Adipose tissue (tissue), 3 donors: ENCODE measurements around the gene FSTL5. TPM values are rescaled to one million over a fixed set of nuclear protein-coding genes. Genes with fewer than 3 reads are reported as not detected.

ENCODE experiments used
- H3K27ac ChIP-seq: one replicate; pipeline ENCODE4 v1.5.1; 2013; ENCODE audit warnings: low read depth, low read length
- WGBS, 3 donors: extraction: QIAGEN DNeasy Blood & Tissue Kit; methylation state at CpG; one replicate each; pipeline ENCODE4 v1.1.7; 2013; 5-methylcytosine and 5-hydroxymethylcytosine counted together
- polyA plus RNA-seq, 3 donors: library from polyadenylated mRNA; stranded (reverse); fragments of 200-250 nt; gene quantifications; one replicate each; pipeline ENCODE4 v1.2.3, GENCODE V29; 2013
- donor health status: healthy with polysubstance abuse.
- donor health status: Bipolar disorder and iron deficiency.
- donor health status: healthy.

FSTL5 gene
- polyA plus RNA-seq, 3 donors: 0.09 TPM; not detected in 2

DNA sequence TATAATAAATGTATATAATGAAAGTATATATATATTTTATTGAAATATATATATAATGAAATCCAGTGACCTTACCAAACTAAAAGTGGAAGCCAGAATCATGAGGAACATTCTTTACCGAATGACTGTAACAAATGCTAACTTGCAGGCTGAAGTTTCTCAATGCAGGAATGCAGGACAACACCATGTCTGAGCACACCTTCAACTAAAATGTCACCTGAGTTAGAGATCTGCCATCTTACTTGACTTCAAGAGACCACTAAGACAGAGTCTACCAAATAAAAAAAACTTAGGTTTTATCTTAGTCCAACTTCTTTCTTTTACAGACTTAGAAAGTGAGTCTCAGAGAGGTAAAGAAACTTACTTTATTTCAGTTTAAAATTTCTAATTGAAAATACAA lies 176.2 kb downstream of the FSTL5 start:
- WGBS, 3 donors: 69 to 97% (median 78%) methylated on average over 1 of the region's 1 CpG
- no peak overlapping the region for H3K27ac ChIP-seq

DNA sequence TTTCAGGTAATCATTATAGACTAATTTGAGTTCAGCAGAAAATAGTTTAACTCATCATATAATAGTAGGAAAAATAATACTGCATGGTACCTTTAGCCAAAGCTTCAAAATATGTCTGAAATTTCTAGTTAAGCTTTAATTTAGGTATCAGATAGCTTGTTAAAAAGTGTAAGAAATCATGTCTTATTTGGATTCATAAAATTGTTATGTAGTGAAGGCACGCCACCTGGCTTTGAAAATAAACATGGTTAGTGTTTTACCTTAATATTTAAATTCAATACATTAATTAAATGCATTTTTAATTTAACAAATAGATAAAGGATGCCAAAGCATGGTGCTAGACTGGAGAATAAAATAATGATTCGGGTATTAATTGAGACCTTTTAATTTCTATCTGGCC lies 211.4 kb downstream of the FSTL5 start:
- WGBS, 3 donors: 48 to 62% (median 60%) methylated on average over 2 of the region's 2 CpGs
- H3K27ac ChIP-seq: no peak overlapping the region

DNA sequence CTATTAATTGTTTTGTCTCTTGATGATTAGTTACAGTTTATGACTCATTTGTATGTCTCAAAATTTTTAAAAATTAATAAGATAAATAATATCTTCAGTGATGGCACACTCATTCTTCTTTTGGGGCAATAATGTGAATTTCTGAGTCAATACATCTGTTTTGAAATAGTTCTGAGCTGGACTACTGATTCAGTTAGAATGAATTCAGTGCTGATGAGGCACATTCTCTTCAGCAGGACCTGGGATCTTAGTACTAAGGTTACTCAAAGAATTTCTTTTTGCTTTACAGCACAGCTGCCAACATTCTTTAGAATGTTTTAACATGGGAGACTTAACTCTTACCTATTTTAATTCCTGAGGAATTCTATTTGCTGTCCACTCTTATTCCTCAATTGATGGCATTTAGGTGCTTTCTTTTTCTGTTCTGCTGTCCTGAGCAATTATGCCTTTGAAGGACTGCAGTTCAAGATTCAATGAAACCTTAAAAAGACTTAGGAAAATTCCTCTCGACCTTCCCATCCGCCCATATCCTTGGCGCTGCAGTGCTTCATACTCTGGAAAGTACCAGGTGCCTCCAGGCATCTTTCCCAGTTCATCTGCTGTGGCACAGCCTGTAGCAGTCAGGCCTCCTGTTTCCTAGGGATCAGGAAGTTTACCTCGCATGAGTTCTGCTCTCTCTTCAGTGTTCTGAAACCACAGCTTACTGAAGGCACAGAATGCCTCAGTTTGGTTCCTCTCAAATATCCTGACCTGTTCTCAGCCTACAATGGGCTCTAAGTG lies 213.7 kb downstream of the FSTL5 start:
- WGBS, 3 donors: 69 to 78% (median 70%) methylated on average over 4 of the region's 4 CpGs
- no peak overlapping the region for H3K27ac ChIP-seq

DNA sequence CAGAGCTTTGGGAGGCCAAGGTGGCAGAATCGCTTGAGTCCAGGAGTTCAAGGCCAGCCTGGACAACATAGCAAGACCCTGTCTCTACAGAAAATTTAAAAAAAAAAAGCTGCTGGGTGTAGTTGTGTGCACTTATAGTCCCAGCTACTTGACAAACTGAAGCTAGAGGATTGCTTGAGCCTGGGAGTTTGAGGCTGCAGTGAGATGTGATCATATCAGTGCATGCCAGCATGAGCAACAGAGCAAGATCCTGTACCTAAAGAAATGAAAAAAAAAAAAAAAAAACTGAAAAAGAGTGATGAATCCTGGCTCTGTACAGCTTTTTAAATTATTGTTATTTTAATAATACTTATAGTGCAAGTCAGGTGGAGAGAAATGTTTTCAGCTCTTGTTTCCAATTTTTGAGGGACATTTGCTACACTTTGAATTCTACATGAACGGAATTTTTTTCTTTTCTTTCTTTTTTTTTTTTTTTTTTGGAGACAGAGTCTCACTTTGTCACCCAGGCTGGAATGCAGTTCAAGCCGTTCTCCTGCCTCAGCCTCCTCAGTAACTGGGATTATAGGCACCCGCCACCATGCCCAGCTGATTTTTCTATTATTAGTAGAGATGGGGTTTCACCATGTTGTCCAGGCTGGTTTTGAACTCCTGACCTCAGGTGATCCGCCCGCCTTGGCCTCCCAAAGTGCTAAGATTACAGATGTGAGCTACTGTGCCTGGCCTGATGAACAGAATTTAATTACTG lies 215.6 kb downstream of the FSTL5 start:
- H3K27ac ChIP-seq: no peak overlapping the region
- WGBS, 3 donors: 84 to 92% (median 91%) methylated on average over 6 of the region's 6 CpGs

DNA sequence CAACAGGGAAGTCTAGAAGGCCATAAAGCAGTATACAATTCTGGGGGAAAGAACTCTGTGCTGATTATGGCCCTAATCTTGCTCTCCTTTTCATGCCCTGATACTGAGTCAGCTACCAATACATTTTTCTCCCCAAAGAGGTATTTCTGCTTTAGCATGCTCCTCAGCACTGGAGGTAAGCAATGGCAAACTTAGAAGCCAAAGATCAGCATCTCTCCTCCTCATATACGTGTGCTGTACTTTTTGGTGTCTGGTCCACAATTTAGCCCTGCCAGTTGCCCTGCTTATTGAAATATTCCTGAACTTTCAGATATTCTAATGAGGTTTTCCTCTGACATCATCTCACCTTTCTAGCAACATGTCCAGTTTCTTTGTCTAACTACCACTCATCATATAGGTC lies 226.2 kb downstream of the FSTL5 start:
- WGBS, 3 donors: 85 to 93% (median 87%) methylated on average over 1 of the region's 1 CpG
- H3K27ac ChIP-seq: no peak overlapping the region

DNA sequence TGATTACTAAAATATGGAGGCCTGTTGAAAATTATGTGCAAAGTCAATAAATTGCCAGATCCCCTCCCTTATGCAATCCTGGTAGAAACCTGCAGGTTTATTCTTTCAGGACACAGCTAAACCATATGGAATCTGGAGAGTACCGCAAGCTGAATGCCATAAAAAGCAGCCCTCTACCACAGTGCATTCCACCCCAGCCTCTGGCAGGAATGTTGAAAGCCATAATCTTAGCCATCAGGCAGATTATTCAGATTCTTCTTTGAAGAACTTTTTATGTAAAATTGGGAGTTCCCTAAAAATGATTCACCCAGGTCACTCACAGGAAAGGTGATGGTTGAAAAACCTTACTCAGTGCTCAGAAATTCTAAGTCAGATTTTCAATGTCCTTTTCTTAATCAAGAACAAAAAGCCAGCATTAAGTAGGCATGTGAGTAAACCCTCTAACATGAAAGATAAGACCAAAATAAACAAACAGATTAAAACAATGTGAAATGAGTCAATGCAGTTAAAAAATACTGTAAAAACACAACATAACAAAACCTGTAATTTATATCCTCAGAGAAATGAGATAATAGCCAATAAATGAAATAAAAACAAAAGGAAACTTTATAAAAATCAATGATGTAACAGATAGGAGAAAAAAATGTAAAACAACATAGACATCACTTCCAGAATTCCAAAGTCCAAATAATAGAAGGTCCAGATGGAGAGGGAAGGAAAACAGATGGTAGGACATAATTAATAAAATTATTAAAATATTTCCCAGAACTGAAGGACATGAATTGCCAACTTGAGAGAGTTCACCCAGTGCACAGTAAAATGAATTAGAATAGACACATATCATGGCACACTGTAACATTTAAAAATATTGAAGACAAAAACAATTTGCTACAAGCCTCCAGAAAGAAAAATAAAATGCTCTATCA lies 226.9 kb downstream of the FSTL5 start:
- H3K27ac ChIP-seq: no peak overlapping the region
- 56 to 82% (median 73%) methylated on average over 1 of the region's 1 CpG for WGBS, 3 donors

DNA sequence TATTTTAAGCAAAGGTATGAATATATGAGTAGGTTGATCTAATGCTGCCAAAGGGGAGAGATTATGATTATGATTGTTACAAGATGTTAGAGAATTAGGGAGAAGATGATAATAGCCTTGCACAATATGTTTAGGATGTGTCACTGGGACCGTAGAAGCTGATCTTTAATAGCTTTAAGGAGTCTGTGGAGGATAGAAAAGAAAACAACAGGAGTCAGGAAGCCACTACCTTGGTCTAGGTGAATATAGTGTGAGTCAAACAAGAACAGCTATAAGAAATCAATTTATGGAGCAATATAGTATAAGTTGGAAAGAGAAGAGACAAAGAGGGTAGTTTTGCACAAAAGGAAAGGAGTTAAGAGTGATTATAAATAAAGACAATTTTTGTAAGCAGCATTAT lies 232.7 kb downstream of the FSTL5 start:
- no peak overlapping the region for H3K27ac ChIP-seq
- WGBS, 3 donors: 50 to 68% (median 61%) methylated on average over 1 of the region's 1 CpG

DNA sequence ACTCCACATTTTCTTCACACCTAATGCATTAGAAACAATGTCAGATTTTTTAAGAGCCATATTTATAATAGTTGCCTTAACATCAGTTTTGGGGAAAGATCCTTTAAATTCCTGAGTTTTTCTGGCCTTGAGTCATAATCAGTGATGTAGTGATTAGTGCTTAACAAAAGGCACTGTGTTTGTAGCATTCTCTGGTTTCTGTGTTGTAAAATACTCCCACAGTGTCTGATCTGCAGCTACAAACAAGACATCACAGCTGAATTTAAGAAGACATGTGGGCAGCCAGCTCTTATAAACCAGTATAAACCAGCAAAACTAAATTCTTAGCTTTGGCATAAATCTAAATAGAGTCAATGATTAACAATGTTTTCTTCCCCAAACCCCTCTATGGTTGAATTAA lies 233.8 kb downstream of the FSTL5 start:
- no peak overlapping the region for H3K27ac ChIP-seq

DNA sequence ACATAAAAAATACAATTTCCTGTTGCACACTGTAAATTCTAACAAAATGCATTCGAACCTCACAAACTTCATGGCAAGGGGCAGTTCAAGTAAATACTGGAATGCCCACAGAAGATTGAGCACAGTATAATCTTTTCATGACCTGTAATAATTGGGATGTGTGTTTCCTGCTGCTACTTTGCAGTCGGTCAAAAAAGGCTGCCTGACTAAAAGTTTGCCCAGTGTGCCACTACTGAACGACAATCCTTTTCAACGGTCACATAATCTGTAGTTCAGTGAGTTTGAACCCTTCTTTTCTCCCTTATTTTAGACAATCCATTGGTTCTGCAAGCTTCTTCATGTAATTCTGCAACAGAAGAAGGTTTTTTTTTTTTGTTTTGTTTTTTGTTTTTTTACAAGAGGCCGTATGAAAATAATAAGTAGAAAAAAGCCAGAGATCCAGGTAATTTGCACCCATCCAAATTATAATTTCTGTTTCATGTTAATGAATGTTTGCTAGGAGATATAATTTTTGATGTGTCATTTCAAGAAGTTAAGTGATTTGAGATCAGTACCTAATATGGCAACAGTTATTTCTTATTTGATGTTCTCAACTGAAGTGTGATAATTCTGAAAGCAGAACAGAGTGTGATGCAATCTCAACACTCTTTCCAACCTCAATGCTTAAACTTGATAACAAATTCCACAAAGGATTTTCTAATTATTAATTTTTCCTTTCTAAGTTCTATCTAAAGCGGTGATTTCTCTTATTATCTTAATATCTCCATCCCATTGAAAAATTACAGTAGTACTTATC lies 237.6 kb downstream of the FSTL5 start:
- 71 to 78% (median 74%) methylated on average over 6 of the region's 6 CpGs for WGBS, 3 donors

DNA sequence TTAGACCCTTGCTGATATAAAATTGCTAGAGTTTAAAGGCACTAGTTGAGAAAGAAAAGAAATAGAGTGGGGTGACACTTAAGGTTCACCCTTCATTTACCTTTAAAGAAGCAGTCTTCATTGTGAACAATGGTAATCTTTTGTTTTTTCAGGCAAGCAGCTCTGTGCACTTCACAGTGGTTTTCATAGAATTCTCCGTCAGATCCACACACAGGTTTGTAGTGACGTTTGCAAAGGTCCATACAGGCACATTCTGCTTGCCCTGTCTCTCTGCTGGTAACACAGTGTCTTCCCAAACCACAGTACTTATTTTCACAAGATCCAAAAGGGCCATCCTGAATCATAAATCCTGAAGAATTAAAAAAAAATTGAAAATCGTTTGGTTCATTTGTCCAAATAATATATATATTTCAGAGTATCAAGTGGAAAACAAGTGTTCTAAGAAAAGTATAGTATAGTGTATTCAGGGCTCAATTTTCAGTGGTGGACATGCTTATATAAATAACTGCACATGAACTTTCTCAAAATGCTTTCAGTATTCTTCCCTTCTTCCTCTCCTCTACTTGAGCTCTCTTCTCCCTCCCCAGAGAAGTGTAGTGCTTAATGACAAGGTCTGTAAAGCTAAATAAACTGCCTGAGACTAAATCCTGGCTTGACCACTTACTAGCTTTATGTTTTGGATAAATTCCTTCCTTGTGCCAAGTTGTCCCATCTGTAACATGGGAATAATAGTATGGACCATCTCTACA lies 243.3 kb downstream of the FSTL5 start:
- WGBS, 3 donors: 68 to 70% (median 68%) methylated on average over 3 of the region's 3 CpGs

More for the DNA sequence above, 237.6 kb downstream of the FSTL5 start:
- H3K27ac ChIP-seq: no peak overlapping the region

DNA sequence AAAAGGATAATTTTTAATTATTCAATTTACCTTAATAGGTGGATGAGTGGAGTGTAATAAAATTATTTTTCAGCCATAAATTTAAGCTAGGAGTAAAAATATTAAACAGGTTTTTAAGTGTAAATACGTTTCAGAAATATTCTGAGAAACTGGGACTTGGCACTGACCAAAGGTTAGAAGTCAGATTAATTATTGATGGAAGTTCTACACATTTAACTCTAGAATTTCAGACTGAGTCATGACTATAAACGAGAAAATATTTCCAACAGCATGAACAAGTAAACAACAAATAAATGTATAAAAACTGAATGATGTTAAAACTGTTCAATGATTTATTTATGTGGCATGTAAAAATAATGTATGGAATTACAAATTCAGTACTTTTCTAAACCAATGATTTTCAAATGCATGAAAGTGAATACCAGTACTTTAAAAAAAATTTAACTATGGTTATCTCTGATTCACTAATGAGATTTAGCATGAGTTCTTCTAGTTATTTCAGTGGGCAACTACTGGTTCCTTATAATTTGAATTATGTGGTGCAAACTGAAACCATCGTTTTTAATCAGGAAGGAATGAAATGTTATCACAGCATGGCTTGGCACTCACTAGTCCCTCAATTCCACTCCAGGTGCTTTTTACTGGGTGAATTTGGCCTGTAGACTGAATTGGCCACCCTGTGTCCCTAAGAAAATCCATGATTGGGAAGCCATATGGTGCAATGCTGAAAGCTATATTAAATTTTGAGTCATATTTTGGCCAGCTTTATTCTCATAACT lies 244.2 kb downstream of the FSTL5 start:
- WGBS, 3 donors: 16 to 55% (median 51%) methylated on average over 3 of the region's 3 CpGs
- H3K27ac ChIP-seq: no peak overlapping the region

More for the DNA sequence above, 243.3 kb downstream of the FSTL5 start:
- H3K27ac ChIP-seq: no peak overlapping the region

DNA sequence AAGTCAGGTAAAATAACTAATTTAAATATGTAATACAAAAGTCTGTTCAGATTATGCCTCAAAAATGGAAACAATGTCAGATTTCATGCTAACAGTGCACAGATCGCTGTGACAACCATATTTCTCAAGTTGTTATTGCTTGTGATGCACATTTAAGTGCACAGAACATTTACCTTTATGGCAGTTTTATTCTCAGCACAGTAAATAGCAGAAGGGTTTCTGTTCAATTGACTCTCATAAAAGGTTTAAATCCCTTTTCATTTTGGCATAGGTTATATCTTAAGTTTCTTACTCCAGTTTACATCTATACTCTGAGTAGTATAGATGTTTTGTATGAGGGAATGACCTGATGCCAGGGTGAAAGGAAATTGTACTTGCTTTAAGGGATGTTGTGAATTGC lies 247.8 kb downstream of the FSTL5 start:
- H3K27ac ChIP-seq: no peak overlapping the region
- 60 to 66% (median 60%) methylated on average over 1 of the region's 1 CpG for WGBS, 3 donors

DNA sequence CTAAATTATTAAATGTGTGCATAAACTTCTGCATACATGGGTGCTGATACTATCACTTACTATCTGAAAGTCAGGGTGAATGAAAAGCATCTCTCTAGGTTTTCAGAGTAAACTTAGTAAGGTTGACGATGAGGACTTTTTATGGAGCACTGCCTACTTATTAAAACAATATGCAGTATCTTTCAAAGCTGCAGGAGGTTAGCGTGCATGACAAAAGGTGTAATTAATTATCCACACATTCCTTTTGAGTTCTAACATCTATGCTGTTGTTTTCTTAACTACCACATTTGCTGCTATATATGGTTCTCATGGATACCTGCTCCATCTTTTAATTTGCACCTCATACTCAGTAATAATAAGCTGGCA lies 256.2 kb downstream of the FSTL5 start:
- H3K27ac ChIP-seq: no peak overlapping the region
- 56 to 75% (median 67%) methylated on average over 2 of the region's 2 CpGs for WGBS, 3 donors

DNA sequence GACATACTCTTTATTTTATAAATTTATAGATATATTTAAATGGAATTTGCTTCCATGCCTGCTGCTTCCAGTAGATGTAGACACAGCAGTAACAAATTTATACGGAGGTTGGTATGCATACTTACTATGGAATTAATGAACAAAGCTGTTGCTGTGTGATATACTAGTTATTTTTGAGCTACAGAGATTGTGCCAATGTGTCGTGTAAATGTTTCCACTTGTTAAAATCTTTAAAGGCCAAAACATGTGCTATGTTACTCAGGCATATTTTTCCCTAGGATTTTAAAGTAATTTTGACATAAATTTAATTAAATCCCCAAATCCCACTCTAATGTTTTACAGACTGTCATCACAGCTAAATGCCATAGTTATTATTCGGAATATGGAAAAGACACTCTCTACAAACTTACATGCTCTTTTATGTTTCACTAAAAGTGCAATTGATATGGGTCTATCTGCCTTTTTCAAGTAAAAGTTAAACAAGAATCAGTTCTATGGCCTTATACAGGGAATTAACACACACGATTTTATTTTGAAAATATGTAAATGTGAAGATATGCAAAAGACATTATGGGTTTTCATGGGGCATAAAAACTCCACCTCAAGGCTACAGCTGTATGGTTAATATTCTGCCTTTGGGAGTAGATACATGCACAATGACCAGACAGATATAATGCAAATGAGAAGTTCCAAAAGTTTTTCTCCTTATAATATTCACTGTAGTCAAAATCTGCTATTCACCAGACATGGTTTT lies 256.8 kb downstream of the FSTL5 start:
- WGBS, 3 donors: 68 to 79% (median 74%) methylated on average over 4 of the region's 4 CpGs
- H3K27ac ChIP-seq: no peak overlapping the region

DNA sequence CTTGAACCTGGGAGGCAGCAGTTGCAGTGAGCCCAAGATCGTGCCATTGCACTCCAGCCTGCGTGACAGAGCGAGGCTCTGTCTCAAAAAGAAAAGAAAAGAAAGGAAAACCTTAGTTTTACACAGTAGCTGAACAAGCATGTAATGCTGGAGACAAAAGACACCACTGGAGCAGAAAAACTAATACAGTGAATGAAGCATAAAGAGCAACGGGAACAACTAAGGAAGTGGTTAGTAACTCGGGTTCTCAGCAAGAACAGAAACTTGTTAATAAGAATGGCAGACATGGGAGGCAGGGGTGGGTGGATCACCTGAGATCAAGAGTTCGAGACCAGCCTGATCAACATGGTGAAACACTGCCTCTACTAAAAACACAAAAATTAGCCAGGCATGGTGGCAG lies 263.7 kb downstream of the FSTL5 start:
- no peak overlapping the region for H3K27ac ChIP-seq
- 75 to 89% (median 79%) methylated on average over 6 of the region's 6 CpGs for WGBS, 3 donors

DNA sequence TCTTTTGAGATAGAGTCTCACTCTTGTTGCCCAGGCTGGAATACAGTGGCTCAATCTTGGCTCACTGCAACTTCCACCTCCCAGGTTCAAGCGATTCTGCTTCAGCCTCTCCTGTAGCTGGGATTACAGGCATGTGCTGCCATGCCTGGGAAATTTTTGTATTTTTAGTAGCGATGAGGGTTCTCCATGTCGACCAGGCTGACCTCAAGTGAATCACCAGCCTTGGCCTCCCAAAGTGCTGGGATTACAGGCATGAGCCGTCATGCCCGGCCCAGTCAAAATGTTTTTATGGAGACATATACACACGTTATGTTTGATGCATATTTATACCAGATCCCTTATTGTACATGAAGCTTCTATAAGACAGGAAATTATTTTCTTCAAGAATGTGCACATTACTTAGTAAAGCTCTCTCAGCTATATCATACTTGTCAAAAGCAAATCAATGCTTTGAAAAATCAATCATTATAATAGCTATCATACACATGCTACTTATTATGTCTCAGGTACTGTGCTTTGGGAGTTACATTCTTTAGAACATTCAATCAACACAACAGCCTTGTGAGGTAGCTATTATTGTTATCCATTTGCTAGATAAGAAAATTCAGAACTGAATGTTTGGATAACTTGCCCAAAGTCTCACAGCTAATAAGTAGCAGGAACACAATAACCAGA lies 269.2 kb downstream of the FSTL5 start:
- WGBS, 3 donors: 79 to 87% (median 83%) methylated on average over 6 of the region's 6 CpGs
- no peak overlapping the region for H3K27ac ChIP-seq
